ENCODE data around the gene EYA2.
"Not testable (repeated sequence)": the region's sequence is repeated elsewhere in the genome, so short reads cannot be mapped to it uniquely, and the experiment has no call there.

Gene EYA2

GRCh38 chr20:46894579-46894958 is at the start of gene EYA2:
TSS of gene EYA2 (plus strand) at chr20:46894843. CDS start at chr20:46990011, 95,168 bp downstream.
- DNase-seq = no peak

- DNase-seq = no peak
Measured at GRCh38 chr20:46844965-46845364, 49.7 kb upstream of the EYA2 start.

- DNase-seq = no peak
Measured at GRCh38 chr20:46849269-46849668, 45.4 kb upstream of the EYA2 start.

- no peak for DNase-seq
Measured at GRCh38 chr20:46849751-46850150, 44.9 kb upstream of the EYA2 start.

GRCh38 chr20:46850416-46850815 is 44.2 kb upstream of the EYA2 start:
- no peak for DNase-seq

- DNase-seq = no peak
Measured at GRCh38 chr20:46850896-46851295, 43.7 kb upstream of the EYA2 start.

GRCh38 chr20:46851746-46852145 is 42.9 kb upstream of the EYA2 start:
- DNase-seq = no peak

- DNase-seq = no peak
Measured at GRCh38 chr20:46852313-46852712, 42.3 kb upstream of the EYA2 start.

GRCh38 chr20:46853926-46854325 is 40.7 kb upstream of the EYA2 start:
- no peak for DNase-seq

- no peak for DNase-seq
Measured at GRCh38 chr20:46857061-46857831, 37.4 kb upstream of the EYA2 start.

- no peak for DNase-seq
Measured at GRCh38 chr20:46865824-46866223, 28.8 kb upstream of the EYA2 start.

GRCh38 chr20:46870041-46870440 is 24.6 kb upstream of the EYA2 start:
- DNase-seq = no peak

GRCh38 chr20:46872328-46873211 is 22.1 kb upstream of the EYA2 start:
- no peak for DNase-seq

- DNase-seq = no peak
Measured at GRCh38 chr20:46875059-46875458, 19.6 kb upstream of the EYA2 start.

GRCh38 chr20:46879386-46879785 is 15.3 kb upstream of the EYA2 start:
- no peak for DNase-seq

GRCh38 chr20:46879963-46880362 is 14.7 kb upstream of the EYA2 start:
- DNase-seq = not testable (repeated sequence)

GRCh38 chr20:46883892-46884291 is 10.8 kb upstream of the EYA2 start:
- no peak for DNase-seq

- DNase-seq = no peak
Measured at GRCh38 chr20:46890682-46891081, 4.0 kb upstream of the EYA2 start.

GRCh38 chr20:46893051-46893450 is 1.6 kb upstream of the EYA2 start:
- DNase-seq = no peak

- no peak for DNase-seq
Measured at GRCh38 chr20:46893877-46894578, 615 bp upstream of the EYA2 start.

- no peak for DNase-seq
Measured at GRCh38 chr20:46894971-46895905, 595 bp downstream of the EYA2 start.

GRCh38 chr20:46895906-46896242 is 1.2 kb downstream of the EYA2 start:
- DNase-seq = no peak

Measured in activated CD4-positive, alpha-beta T cell treated with anti-CD3 and anti-CD28 coated beads for 4 hours (primary cell).